GM12878 (cell line): ENCODE results near the gene FAM114A2. TPM values are rescaled to one million over a fixed set of nuclear protein-coding genes. Genes with fewer than 3 reads are reported as not detected.

Experiments
- E2F8 ChIP-seq: fragments of 450-650 bp; IDR thresholded peaks from 2 replicates; pipeline ENCODE4 v1.6.1; 2018; ENCODE audit warnings: mild to moderate bottlenecking, low read depth, moderate library complexity; ENCODE audit not compliant: partially characterized antibody
- NFYA ChIP-seq: IDR thresholded peaks from 2 replicates; pipeline ENCODE4 v1.6.1; 2011; ENCODE audit warnings: low read depth, mild to moderate bottlenecking, low read length, improper control_type of control experiment, borderline replicate concordance
- RB1 ChIP-seq: fragments of 450-650 bp; formaldehyde crosslinking; IDR thresholded peaks from 2 replicates; pipeline ENCODE4 v1.6.1; 2017; ENCODE audit warnings: mild to moderate bottlenecking, borderline replicate concordance
- REST ChIP-seq: IDR thresholded peaks from 2 replicates; pipeline ENCODE4 v1.6.1; 2012; ENCODE audit warnings: mild to moderate bottlenecking, low read depth, low read length
- polyA plus RNA-seq, 11 experiments: library from polyadenylated mRNA; depleted of rRNA in 4 of 11; unstranded in 6 of 11; stranded (reverse) in 5 of 11; fragments of >200 nt; fragmentation: Nextera tagmentation in 4 of 11; fragmentation: Illumina TruSeq in 1 of 11; extraction: Ambion mirVana in 4 of 11; extraction: Trizol in 1 of 11; gene quantifications; 1 replicate in 1 of 11; 2 replicates in 10 of 11; pipeline versions ENCODE4 v1.2.1 to v1.2.3, GENCODE V29; 2011 to 2016; ENCODE audit warnings: inconsistent platforms in 2 of 11, missing spikeins in 2 of 11, low read depth in 1 of 11
- total RNA-seq, 4 experiments: library from RNA; depleted of rRNA in 3 of 4; stranded (reverse); fragments of >200 nt in 3 of 4; fragmentation: Illumina TruSeq in 1 of 4; extraction: Trizol in 1 of 4; gene quantifications; 2 replicates each; pipeline versions ENCODE4 v1.2.1 to v1.2.3, GENCODE V29; 2013 to 2021

Gene FAM114A2
- total and polyA plus RNA-seq, 10 of the 15 experiments (the other 5 are each of a cell fraction or from before 2014, with no cell fraction given): 16.8 to 32.8 (median 24.3) TPM

- peak; percentile 79 for TF ChIP-seq E2F8
- peak; percentile 76; the same call in 1 of the 2 replicates for TF ChIP-seq RB1
- TF ChIP-seq NFYA: no peak
- TF ChIP-seq REST: no peak
Observed at GRCh38 chr5:154038707-154039457, at the start of gene FAM114A2, which contains the start of gene MFAP3 (continued).
